Keratinocyte (primary cell): ENCODE data around the gene SLC19A1. TPM values are rescaled to one million over a fixed set of nuclear protein-coding genes. Genes with fewer than 3 reads are reported as not detected.

ENCODE experiments used
- DNase-seq: peaks from one replicate; pipeline ENCODE4 v3.0.0-alpha.2; 2011; ENCODE audit warnings: low read depth, missing footprints, low spot score
- FAIRE-seq: peaks from 2 replicates; lab custom pipeline; 2011; peaks lifted over from hg19 to GRCh38; lab: Jason Lieb, UNC
- H2AFZ ChIP-seq: 2 replicates; pipeline ENCODE4 v1.6.0; 2012; ENCODE audit warnings: low read length, control low read depth, inconsistent platforms; ENCODE audit not compliant: control insufficient read depth
- H3K27ac ChIP-seq: 2 replicates; pipeline ENCODE4 v1.5.1; 2011; ENCODE audit warnings: low read length; ENCODE audit not compliant: control insufficient read depth, insufficient read depth
- H3K27me3 ChIP-seq: 3 replicates; pipeline ENCODE4 v1.6.0; 2011; ENCODE audit warnings: low read length; ENCODE audit not compliant: control insufficient read depth, insufficient read depth; ENCODE audit errors: extremely low read depth
- H3K36me3 ChIP-seq, 2 experiments: 2 replicates in 1 of 2; 3 replicates in 1 of 2; pipeline ENCODE4 v1.5.1; 2011; ENCODE audit warnings: low read length in 2 of 2, mild to moderate bottlenecking in 1 of 2; ENCODE audit not compliant: control insufficient read depth in 2 of 2, insufficient read depth in 2 of 2; ENCODE audit errors: extremely low read depth in 1 of 2
- H3K4me1 ChIP-seq: 3 replicates; pipeline ENCODE4 v1.5.1; 2011; ENCODE audit warnings: low read length; ENCODE audit not compliant: control insufficient read depth, insufficient read depth; ENCODE audit errors: extremely low read depth
- H3K4me2 ChIP-seq: 3 replicates; pipeline ENCODE4 v1.6.0; 2011; ENCODE audit warnings: low read depth, low read length; ENCODE audit not compliant: control insufficient read depth, insufficient read depth; ENCODE audit errors: extremely low read depth
- H3K4me3 ChIP-seq, 3 experiments: fragments of 200-600 bp in 1 of 3; sonication (generic) in 1 of 3; 2 replicates in 2 of 3; 3 replicates in 1 of 3; pipeline ENCODE4 v1.5.1; 2011 to 2016; ENCODE audit warnings: low read length in 3 of 3, mild to moderate bottlenecking in 3 of 3, control low read depth in 2 of 3, inconsistent platforms in 1 of 3, low read depth in 1 of 3, mixed read lengths in 1 of 3, mixed run types in 1 of 3, moderate library complexity in 1 of 3; ENCODE audit not compliant: control insufficient read depth in 2 of 3, insufficient read depth in 2 of 3; ENCODE audit errors: extremely low read depth in 1 of 3
- H3K79me2 ChIP-seq: 2 replicates; pipeline ENCODE4 v1.6.0; 2012; ENCODE audit warnings: low read length; ENCODE audit not compliant: control insufficient read depth, insufficient read depth
- H3K9ac ChIP-seq: 3 replicates; pipeline ENCODE4 v1.6.0; 2011; ENCODE audit warnings: low read length; ENCODE audit not compliant: control insufficient read depth, insufficient read depth; ENCODE audit errors: extremely low read depth
- H3K9me1 ChIP-seq: 3 replicates; pipeline ENCODE4 v1.6.0; 2011; ENCODE audit warnings: low read length; ENCODE audit not compliant: control insufficient read depth, insufficient read depth; ENCODE audit errors: extremely low read depth
- H3K9me3 ChIP-seq: 2 replicates; pipeline ENCODE4 v1.5.1; 2012; ENCODE audit warnings: low read depth, low read length; ENCODE audit not compliant: control insufficient read depth
- H4K20me1 ChIP-seq: 3 replicates; pipeline ENCODE4 v1.6.0; 2011; ENCODE audit warnings: low read length; ENCODE audit not compliant: control insufficient read depth, insufficient read depth; ENCODE audit errors: extremely low read depth
- CTCF ChIP-seq, 3 experiments: IDR thresholded peaks in 1 of 3; conservative IDR thresholded peaks in 1 of 3; optimal IDR thresholded peaks in 1 of 3; 2 replicates in 2 of 3; 3 replicates in 1 of 3; pipeline versions ENCODE3 to v1.5.1; 2011; ENCODE audit warnings: low read length in 3 of 3, mild to moderate bottlenecking in 3 of 3, moderate library complexity in 2 of 3, control low read depth in 1 of 3, inconsistent platforms in 1 of 3; ENCODE audit not compliant: insufficient read depth in 2 of 3; ENCODE audit errors: extremely low read depth in 1 of 3
- EZH2 ChIP-seq: IDR thresholded peaks from one replicate; pipeline ENCODE4 v1.6.1; 2012; ENCODE audit warnings: inconsistent platforms, mild to moderate bottlenecking, low read length, moderate library complexity
- dilution Hi-C: fragments of 300-500 bp; cut with MboI; formaldehyde crosslinking; loops from one replicate; pipeline ENCODE4 v1.7.0; 2020; ENCODE audit warnings: low sequenced_read_pairs; ENCODE audit not compliant: extremely low pct_ligation_motif_present
- polyA plus RNA-seq, 5 experiments: library from polyadenylated mRNA; depleted of rRNA in 3 of 5; stranded (reverse) in 3 of 5; stranded (forward) in 1 of 5; unstranded in 1 of 5; fragments of >200 nt; gene quantifications; 1 replicate in 1 of 5; 2 replicates in 3 of 5; 3 replicates in 1 of 5; pipeline versions ENCODE4 v1.2.1 to v1.2.3, GENCODE V29; 2011 to 2012; ENCODE audit warnings: missing spikeins in 2 of 5, low read depth in 1 of 5, low replicate concordance in 1 of 5

SLC19A1 gene
- polyA plus RNA-seq, 1 donor (not counting 4 experiments of a cell fraction or from before 2014, with no cell fraction given) = 3.8 TPM

GRCh38 chr21:45470087-45470515 lies 72.1 kb downstream of the SLC19A1 start:
- Histone ChIP-seq H3K36me3 (peaks cover 0 to 2% of the 10 kb centered on the region in 2 experiments), H3K9me1 (no peaks in the 10 kb centered on the region), H3K79me2 (no peaks in the 10 kb centered on the region), H3K4me2 (no peak overlapping the region), H4K20me1 (no peaks in the 10 kb centered on the region), H3K9me3 (no peaks in the 10 kb centered on the region), H3K27ac (no peak overlapping the region), H3K4me3 (no peak overlapping the region), H3K9ac (no peak overlapping the region), H2AFZ (no peak overlapping the region), H3K4me1 (peaks cover 31% of the 10 kb centered on the region), H3K27me3 (no peaks in the 10 kb centered on the region)
- DNase-seq (no peak), FAIRE-seq (no peak)
- TF ChIP-seq EZH2 (no peak), CTCF (optimal IDR thresholded peaks at IDR 0.05 in 1 of 3, IDR thresholded peaks at IDR 0.05 in 1 of 3, conservative IDR thresholded peaks at IDR 0.05 in 1 of 3; ENCODE audit: extremely low read depth in 1 of 3, insufficient read depth in 2 of 3, low read length in 3 of 3) (no peak)
- dilution Hi-C loops = no loop called here

DNA sequence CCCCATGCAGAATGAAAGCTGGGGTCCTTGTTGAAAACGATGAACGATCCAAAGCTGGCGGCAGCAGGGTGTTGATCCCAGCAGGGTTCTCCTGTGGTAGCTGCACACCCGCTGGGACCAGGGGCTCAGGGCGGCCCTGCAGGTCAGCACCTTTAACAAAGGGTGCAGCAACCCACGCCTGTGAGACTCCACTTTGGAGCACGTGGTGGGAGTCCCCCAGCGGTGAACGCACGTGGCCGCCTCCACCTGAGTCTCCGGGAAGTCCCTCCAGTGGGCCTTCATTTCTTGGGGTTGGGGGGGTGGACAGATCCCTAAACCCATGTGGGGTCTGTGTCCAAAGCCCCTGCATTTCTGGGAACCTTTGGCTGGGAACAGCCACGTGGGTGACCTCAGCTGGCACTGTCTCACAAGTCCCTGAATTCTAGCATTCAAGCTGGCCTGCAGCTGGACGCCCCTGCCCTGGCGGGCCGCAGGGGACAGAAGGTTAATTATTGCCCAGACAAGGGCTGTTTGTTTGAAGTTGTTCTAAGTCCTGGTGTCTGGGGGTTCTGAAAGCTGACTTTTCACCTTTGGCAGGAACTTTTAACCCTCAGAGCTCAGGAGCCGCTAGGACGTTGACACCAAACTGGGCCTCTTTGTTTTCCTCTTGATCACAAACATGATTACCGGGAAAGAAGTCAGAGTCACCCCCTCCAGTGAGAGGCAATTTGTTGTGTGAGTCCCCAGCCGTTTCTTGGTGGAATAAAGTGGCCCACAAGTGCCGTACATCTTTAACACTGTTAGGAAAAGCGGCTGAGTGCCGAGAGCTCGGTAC lies 72.8 kb downstream of the SLC19A1 start:
- TF ChIP-seq CTCF (optimal IDR thresholded peaks at IDR 0.05 in 1 of 3, IDR thresholded peaks at IDR 0.05 in 1 of 3, conservative IDR thresholded peaks at IDR 0.05 in 1 of 3; ENCODE audit: extremely low read depth in 1 of 3, insufficient read depth in 2 of 3, low read length in 3 of 3) (no peak), EZH2 (no peak)
- dilution Hi-C loops = no loop called here
- Histone ChIP-seq H3K27ac (no peak overlapping the region), H3K4me1 (peaks cover 31% of the 10 kb centered on the region), H3K36me3 (no peaks in the 10 kb centered on the region), H2AFZ (no peak overlapping the region), H3K9ac (no peak overlapping the region), H3K9me1 (no peaks in the 10 kb centered on the region), H3K27me3 (no peaks in the 10 kb centered on the region), H4K20me1 (no peaks in the 10 kb centered on the region), H3K79me2 (no peaks in the 10 kb centered on the region), H3K4me3 (no peak overlapping the region), H3K9me3 (no peaks in the 10 kb centered on the region), H3K4me2 (no peak overlapping the region)
- DNase-seq (no peak), FAIRE-seq (no peak)
